Upper lobe of left lung (tissue), 4 donors: ENCODE data around the gene FAM174C.

ENCODE experiments used
- CTCF ChIP-seq, 6 experiments: fragments of 450-650 bp in 4 of 6; fragments of 200-600 bp in 2 of 6; sonication (generic) in 2 of 6; IDR thresholded peaks; one replicate each; pipeline ENCODE4 v1.5.1; 2016 to 2019; ENCODE audit warnings: antibody characterized with exemption in 6 of 6
- EP300 ChIP-seq, 4 donors: sonication (generic); formaldehyde crosslinking; IDR thresholded peaks; one replicate each; pipeline ENCODE4 v1.5.1; 2017; ENCODE audit warnings: antibody characterized with exemption in 4 of 4, control low read depth in 2 of 4
- POLR2A ChIP-seq, 4 donors: fragments of 450-650 bp; IDR thresholded peaks; one replicate each; pipeline ENCODE4 v1.5.1; 2016 to 2017; ENCODE audit warnings: antibody characterized with exemption in 4 of 4, mild to moderate bottlenecking in 2 of 4
- POLR2AphosphoS5 ChIP-seq, 2 donors: sonication (generic); formaldehyde crosslinking; IDR thresholded peaks; one replicate each; pipeline ENCODE4 v1.5.1; 2017; ENCODE audit warnings: antibody characterized with exemption in 2 of 2

GRCh38 chr19:1288226-1288612 is 12.9 kb downstream of the FAM174C start:
- TF ChIP-seq CTCF (IDR thresholded peaks at IDR 0.05) (no peak), POLR2A (IDR thresholded peaks at IDR 0.05) (no peak), EP300 (IDR thresholded peaks at IDR 0.05) (no peak), POLR2AphosphoS5 (IDR thresholded peaks at IDR 0.05) (no peak)
